ENCODE data around the gene GALNT13. TPM values are rescaled to one million over a fixed set of nuclear protein-coding genes. Genes with fewer than 3 reads are reported as not detected.

Gene GALNT13
- total RNA-seq, 1 donor, result 0.36 TPM

DNA sequence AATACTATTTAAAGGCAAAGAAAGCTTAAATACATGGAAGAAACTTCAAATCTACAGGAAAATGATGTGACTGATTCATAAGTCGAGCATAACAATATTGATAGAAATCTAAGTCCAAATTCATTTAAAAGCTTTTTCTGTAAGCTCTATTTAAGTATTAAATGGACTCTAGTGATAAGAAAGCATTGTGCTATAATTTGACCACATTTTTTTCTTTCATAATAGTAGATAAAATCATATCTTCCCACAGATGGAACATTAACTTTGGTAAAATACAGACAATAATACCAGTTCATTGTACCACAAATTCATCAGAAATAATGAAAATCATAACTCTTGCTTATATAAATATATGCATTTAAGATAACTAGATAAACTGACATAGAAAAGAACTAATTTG, 366.5 kb downstream of the GALNT13 start:
- Histone ChIP-seq H3K4me1 (ENCODE audit: insufficient read depth, low read length) (no peaks in the 10 kb centered on the region), H3K4me3 (ENCODE audit: insufficient read depth, low read length) (no peak overlapping the region), H3K36me3 (ENCODE audit: insufficient read depth, low read length) (no peaks in the 10 kb centered on the region), H2AFZ (ENCODE audit: low read length) (no peak overlapping the region), H3K27ac (ENCODE audit: low read depth, low read length) (no peak overlapping the region), H3K9me3 (ENCODE audit: low read depth, low read length) (no peaks in the 10 kb centered on the region), H3K4me2 (ENCODE audit: insufficient read depth, low read length) (no peak overlapping the region), H4K20me1 (ENCODE audit: insufficient read depth, low read length) (no peaks in the 10 kb centered on the region), H3K27me3 (ENCODE audit: insufficient read depth, low read length) (no peaks in the 10 kb centered on the region), H3K79me2 (ENCODE audit: insufficient read depth, low read length) (no peaks in the 10 kb centered on the region)
- DNase-seq (ENCODE audit: insufficient read length, low spot score, missing footprints), result no peak
- TF ChIP-seq CTCF (IDR thresholded peaks at IDR 0.05; ENCODE audit: extremely low read depth, low read depth, low read length), result no peak

GRCh38 chr2:154240316-154240715, 368.6 kb downstream of the GALNT13 start:
- no peaks in the 10 kb centered on the region for H3K36me3 ChIP-seq (ENCODE audit: insufficient read depth, low read length)
- H3K27ac ChIP-seq (ENCODE audit: low read depth, low read length), result no peak overlapping the region
- no peaks in the 10 kb centered on the region for H3K4me1 ChIP-seq (ENCODE audit: insufficient read depth, low read length)
- no peak overlapping the region for H2AFZ ChIP-seq (ENCODE audit: low read length)
- H3K4me2 ChIP-seq (ENCODE audit: insufficient read depth, low read length), result no peak overlapping the region
- H3K9me3 ChIP-seq (ENCODE audit: low read depth, low read length), result no peaks in the 10 kb centered on the region
- H4K20me1 ChIP-seq (ENCODE audit: insufficient read depth, low read length), result no peaks in the 10 kb centered on the region
- no peak for DNase-seq (ENCODE audit: insufficient read length, low spot score, missing footprints)
- H3K27me3 ChIP-seq (ENCODE audit: insufficient read depth, low read length), result no peaks in the 10 kb centered on the region
- H3K4me3 ChIP-seq (ENCODE audit: insufficient read depth, low read length), result no peak overlapping the region
- no peak for TF ChIP-seq CTCF (IDR thresholded peaks at IDR 0.05; ENCODE audit: extremely low read depth, low read depth, low read length)
- no peaks in the 10 kb centered on the region for H3K79me2 ChIP-seq (ENCODE audit: insufficient read depth, low read length)

GRCh38 chr2:154240921-154241379, 369.2 kb downstream of the GALNT13 start:
- H3K27me3 ChIP-seq (ENCODE audit: insufficient read depth, low read length), result no peaks in the 10 kb centered on the region
- no peaks in the 10 kb centered on the region for H3K4me1 ChIP-seq (ENCODE audit: insufficient read depth, low read length)
- H3K4me2 ChIP-seq (ENCODE audit: insufficient read depth, low read length), result no peak overlapping the region
- H3K36me3 ChIP-seq (ENCODE audit: insufficient read depth, low read length), result no peaks in the 10 kb centered on the region
- no peaks in the 10 kb centered on the region for H4K20me1 ChIP-seq (ENCODE audit: insufficient read depth, low read length)
- H3K27ac ChIP-seq (ENCODE audit: low read depth, low read length), result no peak overlapping the region
- H2AFZ ChIP-seq (ENCODE audit: low read length), result no peak overlapping the region
- H3K79me2 ChIP-seq (ENCODE audit: insufficient read depth, low read length), result no peaks in the 10 kb centered on the region
- H3K4me3 ChIP-seq (ENCODE audit: insufficient read depth, low read length), result no peak overlapping the region
- no peak for TF ChIP-seq CTCF (IDR thresholded peaks at IDR 0.05; ENCODE audit: extremely low read depth, low read depth, low read length)
- H3K9me3 ChIP-seq (ENCODE audit: low read depth, low read length), result no peaks in the 10 kb centered on the region
- no peak for DNase-seq (ENCODE audit: insufficient read length, low spot score, missing footprints)

- no peaks in the 10 kb centered on the region for H3K27me3 ChIP-seq (ENCODE audit: insufficient read depth, low read length)
- no peaks in the 10 kb centered on the region for H4K20me1 ChIP-seq (ENCODE audit: insufficient read depth, low read length)
- H2AFZ ChIP-seq (ENCODE audit: low read length), result no peak overlapping the region
- no peaks in the 10 kb centered on the region for H3K4me1 ChIP-seq (ENCODE audit: insufficient read depth, low read length)
- no peaks in the 10 kb centered on the region for H3K79me2 ChIP-seq (ENCODE audit: insufficient read depth, low read length)
- no peak overlapping the region for H3K4me2 ChIP-seq (ENCODE audit: insufficient read depth, low read length)
- no peak for DNase-seq (ENCODE audit: insufficient read length, low spot score, missing footprints)
- H3K9me3 ChIP-seq (ENCODE audit: low read depth, low read length), result no peaks in the 10 kb centered on the region
- no peak overlapping the region for H3K27ac ChIP-seq (ENCODE audit: low read depth, low read length)
- no peaks in the 10 kb centered on the region for H3K36me3 ChIP-seq (ENCODE audit: insufficient read depth, low read length)
- H3K4me3 ChIP-seq (ENCODE audit: insufficient read depth, low read length), result no peak overlapping the region
- TF ChIP-seq CTCF (IDR thresholded peaks at IDR 0.05; ENCODE audit: extremely low read depth, low read depth, low read length), result no peak
These were observed 371.0 kb downstream of the GALNT13 start for GRCh38 chr2:154242687-154243086.
